GM12872 (cell line): ENCODE results near the gene OR2AE1.

Experiments
- CTCF ChIP-seq: IDR thresholded peaks from 3 replicates; pipeline ENCODE4 v1.5.1; 2011; ENCODE audit warnings: low read depth, mild to moderate bottlenecking, low read length, moderate library complexity; ENCODE audit not compliant: insufficient read depth

OR2AE1 gene

GRCh38 chr7:99834382-99834781 is 42.5 kb downstream of the OR2AE1 start:
- TF ChIP-seq CTCF = no peak

GRCh38 chr7:99833289-99833877 is 43.5 kb downstream of the OR2AE1 start:
- no peak for TF ChIP-seq CTCF

GRCh38 chr7:99831595-99831994 is 45.2 kb downstream of the OR2AE1 start:
- TF ChIP-seq CTCF = no peak

GRCh38 chr7:99829524-99830160 is 47.2 kb downstream of the OR2AE1 start:
- TF ChIP-seq CTCF = no peak

GRCh38 chr7:99828811-99829210 is 48.0 kb downstream of the OR2AE1 start:
- no peak for TF ChIP-seq CTCF

- no peak for TF ChIP-seq CTCF
Observed at GRCh38 chr7:99827040-99827778, 49.6 kb downstream of the OR2AE1 start.
